GM12801 (cell line): ENCODE data around the gene FERMT2.

ENCODE experiments used
- TF ChIP-seq, protein P1 (sequence below): IDR thresholded peaks from one replicate; pipeline ENCODE4 v1.5.1; 2011; ENCODE audit warnings: control low read depth; ENCODE audit not compliant: insufficient read length; ENCODE audit errors: extremely low read depth

The FERMT2 gene

DNA sequence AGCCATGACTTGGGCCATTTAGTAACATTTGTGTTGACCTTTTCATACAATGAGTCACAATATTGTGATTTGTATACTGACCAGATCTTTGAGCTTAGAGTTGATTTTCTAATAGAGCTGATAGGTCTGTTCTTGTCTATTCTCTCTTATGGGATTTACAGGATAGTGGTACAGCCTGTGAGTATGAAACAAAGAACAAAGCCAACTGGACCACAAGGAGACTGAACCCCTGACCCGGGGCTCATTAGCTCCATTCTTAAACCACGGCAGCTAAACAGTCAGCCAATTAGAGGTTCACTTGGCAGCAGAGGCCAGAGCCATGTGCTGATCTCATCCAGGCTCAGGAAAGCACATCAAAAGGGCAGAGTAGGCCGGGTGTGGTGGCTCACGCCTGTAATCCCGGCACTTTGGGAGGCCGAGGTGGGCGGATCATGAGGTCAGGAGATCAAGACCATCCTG lies 100.4 kb downstream of the FERMT2 start:
- TF ChIP-seq, protein P1, sequence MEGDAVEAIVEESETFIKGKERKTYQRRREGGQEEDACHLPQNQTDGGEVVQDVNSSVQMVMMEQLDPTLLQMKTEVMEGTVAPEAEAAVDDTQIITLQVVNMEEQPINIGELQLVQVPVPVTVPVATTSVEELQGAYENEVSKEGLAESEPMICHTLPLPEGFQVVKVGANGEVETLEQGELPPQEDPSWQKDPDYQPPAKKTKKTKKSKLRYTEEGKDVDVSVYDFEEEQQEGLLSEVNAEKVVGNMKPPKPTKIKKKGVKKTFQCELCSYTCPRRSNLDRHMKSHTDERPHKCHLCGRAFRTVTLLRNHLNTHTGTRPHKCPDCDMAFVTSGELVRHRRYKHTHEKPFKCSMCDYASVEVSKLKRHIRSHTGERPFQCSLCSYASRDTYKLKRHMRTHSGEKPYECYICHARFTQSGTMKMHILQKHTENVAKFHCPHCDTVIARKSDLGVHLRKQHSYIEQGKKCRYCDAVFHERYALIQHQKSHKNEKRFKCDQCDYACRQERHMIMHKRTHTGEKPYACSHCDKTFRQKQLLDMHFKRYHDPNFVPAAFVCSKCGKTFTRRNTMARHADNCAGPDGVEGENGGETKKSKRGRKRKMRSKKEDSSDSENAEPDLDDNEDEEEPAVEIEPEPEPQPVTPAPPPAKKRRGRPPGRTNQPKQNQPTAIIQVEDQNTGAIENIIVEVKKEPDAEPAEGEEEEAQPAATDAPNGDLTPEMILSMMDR, result no peak

DNA sequence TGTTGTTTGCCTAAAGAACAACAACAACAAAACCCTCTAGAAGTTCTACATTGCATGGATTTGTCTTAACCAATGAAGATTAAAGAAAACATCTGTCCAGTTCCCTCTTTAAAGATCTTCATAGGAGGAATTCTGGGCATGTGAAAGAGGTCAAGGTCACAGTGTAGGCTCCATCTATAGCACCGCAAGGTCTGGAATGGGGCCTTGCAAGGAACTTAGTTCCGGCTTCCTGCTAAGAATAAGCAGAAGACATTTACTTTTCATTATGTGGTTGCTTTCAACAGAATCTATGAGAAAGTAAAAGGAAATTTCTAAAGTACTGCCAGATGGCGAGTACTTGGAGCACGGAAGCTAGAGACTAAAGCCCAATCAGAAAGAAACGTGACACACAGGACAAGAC lies 102.2 kb downstream of the FERMT2 start:
- TF ChIP-seq, protein P1, result no peak

DNA sequence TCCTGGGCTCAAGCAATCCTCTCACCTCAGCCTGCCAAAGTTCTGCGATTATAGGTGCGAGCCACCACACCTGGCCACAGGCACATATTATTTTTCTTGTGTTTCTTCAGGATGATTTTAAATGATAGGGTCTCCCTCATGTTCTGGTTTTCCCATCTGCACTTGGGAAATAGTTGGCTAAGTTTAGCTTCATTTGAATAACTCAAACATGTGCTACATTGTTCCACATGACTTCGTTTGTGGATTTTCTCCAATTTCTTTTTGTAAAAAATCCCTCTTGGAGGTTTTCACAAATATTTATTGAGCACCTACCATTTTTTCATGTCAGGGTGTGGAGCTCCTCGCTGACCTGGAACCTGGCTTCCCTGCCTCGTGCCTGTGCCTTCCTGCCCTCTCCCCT lies 104.3 kb downstream of the FERMT2 start:
- TF ChIP-seq, protein P1, result no peak

GRCh38 chr14:52845081-52845480 lies 105.8 kb downstream of the FERMT2 start:
- TF ChIP-seq, protein P1, result no peak

DNA sequence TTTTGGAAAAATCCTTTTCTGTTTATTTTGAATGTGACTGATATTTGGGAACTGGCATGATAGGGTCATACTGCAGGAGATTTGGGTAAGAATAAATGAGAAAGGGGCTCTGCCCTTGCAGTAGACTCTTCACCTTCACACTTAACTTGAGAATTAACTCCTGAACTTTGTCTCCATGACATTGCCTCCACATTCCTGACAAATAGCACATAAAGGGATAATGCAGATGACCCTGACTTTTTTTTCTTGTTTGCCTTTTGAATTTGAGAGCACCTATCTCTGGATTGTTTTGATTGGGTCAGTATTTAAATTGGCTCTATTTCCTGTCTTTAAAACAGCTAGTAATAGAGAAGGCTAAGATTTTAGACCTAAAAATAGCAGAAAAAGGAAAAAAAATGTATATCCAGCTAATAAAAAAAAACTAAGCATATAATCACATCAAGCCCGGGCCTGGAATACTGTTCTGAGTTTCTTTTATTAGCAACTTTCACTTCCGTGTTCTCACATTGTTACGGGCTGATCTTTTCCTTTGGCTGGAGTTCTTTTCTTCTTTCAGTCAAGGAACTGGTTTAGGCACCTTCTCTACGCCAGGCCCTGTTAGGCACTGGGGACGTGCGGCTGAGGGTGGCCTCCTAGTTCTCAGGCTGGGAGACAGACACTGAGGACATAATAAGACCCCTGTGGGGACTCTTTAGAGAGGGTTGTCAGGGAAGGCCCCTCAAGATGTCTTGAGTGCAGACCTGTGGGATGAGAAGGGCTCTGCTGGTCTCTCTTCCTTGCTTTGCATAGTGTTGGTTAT lies 106.4 kb downstream of the FERMT2 start:
- TF ChIP-seq, protein P1, result no peak

DNA sequence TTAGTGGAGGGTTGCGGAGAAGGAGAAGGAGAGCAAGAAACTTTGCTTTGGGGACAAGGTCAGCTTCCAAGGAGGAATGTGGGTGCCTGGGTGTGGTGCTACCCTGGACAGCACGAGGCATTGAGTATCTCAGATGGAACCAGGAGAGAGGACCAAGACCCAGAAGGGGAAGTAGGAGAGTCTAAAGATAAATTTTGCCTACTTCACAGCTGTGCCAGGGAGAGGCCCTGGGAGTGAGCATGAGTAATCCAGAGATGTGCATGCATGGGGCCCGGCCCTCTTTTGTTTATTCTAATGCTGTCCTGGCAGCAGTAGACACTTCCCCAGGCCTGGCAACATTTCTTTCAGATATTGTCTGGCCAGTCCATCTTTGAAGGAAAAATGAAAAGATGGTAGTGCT lies 110.0 kb downstream of the FERMT2 start:
- TF ChIP-seq, protein P1, result no peak

DNA sequence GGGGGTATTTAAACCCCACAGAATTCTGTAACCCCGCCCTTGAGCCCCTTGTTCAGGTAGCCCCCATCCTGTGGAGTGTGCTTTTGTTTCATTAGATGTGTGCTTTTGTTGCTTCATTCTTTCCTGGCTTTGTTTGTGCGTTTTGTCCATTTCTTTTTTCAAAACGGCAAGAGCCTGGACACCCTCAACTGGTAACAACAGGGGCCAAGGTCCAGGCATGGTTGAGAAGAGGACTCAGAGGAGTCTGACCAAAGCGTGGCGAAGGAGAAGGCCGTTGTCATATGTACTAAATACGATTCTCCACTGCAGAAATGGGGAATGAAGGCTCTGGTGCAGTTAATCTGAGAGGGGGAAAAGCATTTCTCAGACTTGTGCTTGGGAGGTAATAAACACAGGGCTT lies 113.4 kb downstream of the FERMT2 start:
- TF ChIP-seq, protein P1, result no peak
